Activated T-helper 1 cell treated with anti-CD3 and anti-CD28 coated beads, Interleukin-12 subunit alpha, Interleukin-12 subunit beta, Interleukin-2, Interleukin-4 antibody, amounts not matched to agents 30 ng/mL and 10 ng/mL and 1 ng/mL, durations not matched to agents 14 hours and 24 hours and 36 hours (primary cell): Measurements from ENCODE around the gene TM4SF18. TPM values are rescaled to one million over a fixed set of nuclear protein-coding genes. Genes with fewer than 3 reads are reported as not detected.

Source experiments
- DNase-seq: peaks from one replicate; pipeline ENCODE4 v3.0.0; 2021; ENCODE audit warnings: low spot score
- H3K27ac Mint-ChIP-seq: one replicate; pipeline ENCODE4 v1.8.0; 2021; ENCODE audit warnings: mild to moderate bottlenecking, mixed read lengths
- H3K27me3 Mint-ChIP-seq: one replicate; pipeline ENCODE4 v1.8.0; 2022; ENCODE audit warnings: mild to moderate bottlenecking, moderate library complexity, mixed read lengths; ENCODE audit not compliant: insufficient read depth
- H3K36me3 Mint-ChIP-seq: one replicate; pipeline ENCODE4 v1.8.0; 2021; ENCODE audit warnings: low read depth, mixed read lengths
- H3K4me1 Mint-ChIP-seq: one replicate; pipeline ENCODE4 v1.8.0; 2021; ENCODE audit warnings: low read depth, mixed read lengths
- H3K4me3 Mint-ChIP-seq: one replicate; pipeline ENCODE4 v1.8.0; 2021; ENCODE audit warnings: mild to moderate bottlenecking, moderate library complexity, mixed read lengths
- H3K9me3 Mint-ChIP-seq: one replicate; pipeline ENCODE4 v1.8.0; 2021; ENCODE audit warnings: mixed read lengths
- intact Hi-C: fragments of 100-400 bp; cut with micrococcal nuclease; formaldehyde crosslinking; loops from one replicate; pipeline ENCODE4 v1.15.1; 2024
- total RNA-seq: library from RNA; stranded (reverse); gene quantifications from 2 replicates; pipeline ENCODE4 v1.2.3, GENCODE V29; 2022

Gene TM4SF18
- total RNA-seq, 1 donor from 2014 or later, result not detected

DNA sequence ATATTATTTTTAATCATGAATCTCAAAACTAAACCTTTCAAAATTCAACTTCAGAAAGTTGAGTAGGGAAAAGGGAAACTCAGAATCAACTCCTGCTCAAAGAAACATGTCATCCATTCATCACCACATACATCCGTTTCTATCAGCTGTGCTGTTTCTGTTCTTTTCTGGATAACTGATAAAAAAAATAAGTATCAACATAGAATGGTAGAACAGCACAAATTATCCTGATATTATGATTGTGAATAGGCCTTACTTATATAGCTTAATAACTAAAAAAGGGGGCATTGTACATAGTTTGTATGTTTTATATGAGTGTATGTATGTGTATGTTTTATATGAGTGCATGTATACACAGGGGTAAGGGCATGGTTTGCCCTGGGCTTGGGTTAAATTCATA is 41.0 kb upstream of the TM4SF18 start:
- Mint-ChIP-seq H3K36me3 (no peaks in the 10 kb centered on the region), H3K4me1 (peaks cover 6% of the 10 kb centered on the region), H3K4me3 (no peak overlapping the region), H3K27me3 (peaks cover 13% of the 10 kb centered on the region), H3K27ac (no peak overlapping the region), H3K9me3 (no peaks in the 10 kb centered on the region)
- no peak for DNase-seq
- intact Hi-C loops, result no loop called here

DNA sequence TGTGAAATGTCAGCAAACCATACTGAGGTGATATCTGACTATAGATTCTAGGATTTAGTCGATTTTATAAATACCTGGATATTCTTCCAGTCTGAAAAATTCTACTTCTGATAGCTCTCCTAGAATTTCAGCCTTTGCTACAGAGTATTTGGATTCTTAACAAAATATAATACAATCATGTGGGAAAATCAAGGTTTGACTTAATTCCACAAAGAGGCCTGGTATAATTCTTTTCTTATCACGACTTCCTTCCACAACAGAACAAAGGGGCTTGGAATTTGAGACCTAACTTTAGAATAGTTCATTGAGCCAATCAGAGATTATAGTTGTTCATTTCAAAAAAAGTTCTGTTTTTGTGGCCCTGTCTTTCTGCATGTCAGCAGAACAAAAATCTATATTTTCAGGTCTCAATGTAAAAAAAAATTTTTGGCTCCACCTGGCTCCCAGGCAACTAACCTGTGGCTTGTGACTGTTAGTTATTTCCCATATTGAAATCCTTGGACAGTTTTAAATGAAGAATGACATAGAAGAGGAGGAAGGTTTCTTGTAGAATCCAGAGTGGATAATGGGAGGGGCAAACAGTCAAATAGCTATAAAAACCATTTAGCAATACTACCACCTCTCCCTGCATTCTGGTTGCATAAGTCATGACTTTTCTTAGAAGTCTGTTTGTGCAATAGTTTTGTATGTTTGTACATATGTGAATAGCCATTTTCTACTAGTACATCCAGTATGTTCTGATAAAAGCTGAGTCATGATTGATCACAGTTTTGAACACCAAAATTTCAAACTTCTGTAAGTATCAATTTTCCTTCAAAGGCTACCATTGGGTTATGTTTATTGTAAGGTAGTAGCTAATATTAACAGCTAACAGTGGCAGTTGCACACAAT is 40.0 kb upstream of the TM4SF18 start:
- intact Hi-C loops, result no loop called here
- Mint-ChIP-seq H3K4me1 (peaks cover 6% of the 10 kb centered on the region), H3K9me3 (no peaks in the 10 kb centered on the region)

DNA sequence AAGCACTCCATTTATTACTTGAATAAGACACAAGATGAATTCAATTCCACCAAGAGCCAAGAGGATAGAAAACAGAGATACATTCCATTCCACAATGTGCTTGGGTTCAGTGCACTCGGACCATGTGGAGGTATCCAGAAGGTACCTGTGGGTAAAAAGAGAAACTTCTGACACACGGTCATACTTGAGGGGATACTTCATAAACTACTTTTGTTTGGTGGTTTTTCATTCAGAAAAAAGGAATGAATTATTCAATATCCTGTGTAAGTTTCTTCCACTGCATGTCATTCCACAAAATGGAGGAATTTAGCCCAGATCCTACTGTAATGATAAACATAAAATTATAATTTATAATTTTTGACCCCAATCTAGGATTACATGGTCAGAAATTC is 38.3 kb upstream of the TM4SF18 start:
- no peaks in the 10 kb centered on the region for H3K9me3 Mint-ChIP-seq
- H3K36me3 Mint-ChIP-seq, result no peaks in the 10 kb centered on the region
- intact Hi-C loops, result no loop called here
- H3K27ac Mint-ChIP-seq, result no peak overlapping the region
- H3K4me3 Mint-ChIP-seq, result no peak overlapping the region
- H3K4me1 Mint-ChIP-seq, result peaks cover 6% of the 10 kb centered on the region
- no peak for DNase-seq
- peaks cover 13% of the 10 kb centered on the region for H3K27me3 Mint-ChIP-seq

More for the DNA sequence above, 40.0 kb upstream of the TM4SF18 start:
- Mint-ChIP-seq H3K27ac (no peak overlapping the region), H3K4me3 (no peak overlapping the region), H3K36me3 (no peaks in the 10 kb centered on the region), H3K27me3 (peaks cover 13% of the 10 kb centered on the region)
- DNase-seq, result no peak

DNA sequence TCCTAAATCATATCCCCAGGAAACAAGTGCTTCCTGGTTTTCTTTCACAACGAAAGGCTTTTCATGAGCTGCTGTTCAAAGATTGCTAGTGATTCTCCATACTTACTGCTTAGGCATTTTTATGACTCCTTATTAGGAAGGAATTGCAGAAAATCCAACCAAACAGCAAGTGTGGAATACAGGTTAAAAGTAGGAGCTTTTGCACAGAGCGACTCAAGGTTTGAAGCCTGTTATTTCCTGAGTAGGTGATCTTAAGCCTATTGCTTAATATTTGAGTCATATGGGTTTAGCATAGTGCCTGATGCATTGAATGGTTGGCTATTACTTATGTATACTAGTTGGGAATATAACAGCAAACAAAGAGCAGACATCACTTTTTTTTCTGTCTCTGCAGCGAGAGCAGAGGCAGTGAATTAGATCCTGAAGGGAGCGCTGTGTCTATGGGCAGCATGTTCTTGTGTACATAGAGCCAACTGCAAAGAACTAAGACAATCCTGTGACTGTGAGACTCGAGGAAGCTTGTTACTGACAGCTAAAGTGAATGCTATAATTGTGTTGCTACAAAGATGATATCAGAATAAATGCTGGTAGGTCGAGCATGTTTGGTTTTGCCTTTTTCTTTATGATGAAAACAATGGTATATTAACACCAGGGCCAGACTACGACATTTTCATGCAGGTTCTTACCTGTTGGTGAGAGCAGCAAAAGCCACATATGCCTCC is 37.7 kb upstream of the TM4SF18 start:
- no peak for DNase-seq
- intact Hi-C loops, result no loop called here
- Mint-ChIP-seq H3K4me1 (peaks cover 9% of the 10 kb centered on the region), H3K27ac (no peak overlapping the region), H3K36me3 (no peaks in the 10 kb centered on the region), H3K27me3 (peaks cover 13% of the 10 kb centered on the region), H3K4me3 (no peak overlapping the region), H3K9me3 (no peaks in the 10 kb centered on the region)

DNA sequence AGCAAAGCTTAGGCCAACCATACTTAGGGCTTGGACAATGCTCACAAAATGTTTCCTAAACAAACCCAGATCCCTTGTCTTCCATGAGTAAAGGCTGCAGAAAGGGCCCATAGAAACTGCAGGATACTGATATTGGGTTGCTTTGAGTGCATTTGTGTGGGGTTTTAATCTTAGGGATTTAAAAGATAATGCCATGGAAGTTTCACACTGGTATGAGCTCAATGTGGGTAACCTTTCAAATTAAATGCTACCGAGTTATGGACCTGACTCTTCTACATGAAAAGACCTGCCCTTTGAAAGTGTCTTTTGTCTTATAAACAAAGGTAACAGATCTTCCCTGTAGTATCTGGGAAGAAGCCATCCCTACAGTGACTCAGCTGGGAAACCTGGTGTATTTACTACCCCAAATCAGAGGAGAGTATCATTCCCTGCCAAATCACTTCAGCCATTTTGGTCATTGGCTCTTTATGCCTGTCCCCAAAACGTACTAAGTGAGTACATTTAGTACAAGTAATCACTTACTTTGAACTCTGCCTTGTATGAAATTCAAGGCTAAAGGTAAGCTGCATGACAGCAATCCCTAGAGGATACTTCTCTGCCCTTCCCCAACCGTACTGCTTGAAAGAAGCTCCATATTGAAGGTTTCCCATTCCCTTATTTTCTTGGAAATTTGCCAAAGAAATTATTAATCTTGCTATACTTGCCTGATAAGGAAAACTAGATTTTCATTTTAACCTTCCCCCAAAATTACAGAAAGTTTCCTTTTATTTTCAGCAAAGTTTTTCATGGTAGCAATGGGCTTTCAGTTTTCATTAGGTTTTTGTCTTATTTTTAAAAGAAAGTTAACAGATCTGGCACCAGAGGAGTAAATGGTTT is 36.8 kb upstream of the TM4SF18 start:
- peaks cover 9% of the 10 kb centered on the region for H3K4me1 Mint-ChIP-seq
- H3K4me3 Mint-ChIP-seq, result no peak overlapping the region
- H3K9me3 Mint-ChIP-seq, result no peaks in the 10 kb centered on the region
- no peak overlapping the region for H3K27ac Mint-ChIP-seq
- H3K36me3 Mint-ChIP-seq, result no peaks in the 10 kb centered on the region
- DNase-seq, result no peak
- H3K27me3 Mint-ChIP-seq, result peaks cover 13% of the 10 kb centered on the region
- intact Hi-C loops, result no loop called here

DNA sequence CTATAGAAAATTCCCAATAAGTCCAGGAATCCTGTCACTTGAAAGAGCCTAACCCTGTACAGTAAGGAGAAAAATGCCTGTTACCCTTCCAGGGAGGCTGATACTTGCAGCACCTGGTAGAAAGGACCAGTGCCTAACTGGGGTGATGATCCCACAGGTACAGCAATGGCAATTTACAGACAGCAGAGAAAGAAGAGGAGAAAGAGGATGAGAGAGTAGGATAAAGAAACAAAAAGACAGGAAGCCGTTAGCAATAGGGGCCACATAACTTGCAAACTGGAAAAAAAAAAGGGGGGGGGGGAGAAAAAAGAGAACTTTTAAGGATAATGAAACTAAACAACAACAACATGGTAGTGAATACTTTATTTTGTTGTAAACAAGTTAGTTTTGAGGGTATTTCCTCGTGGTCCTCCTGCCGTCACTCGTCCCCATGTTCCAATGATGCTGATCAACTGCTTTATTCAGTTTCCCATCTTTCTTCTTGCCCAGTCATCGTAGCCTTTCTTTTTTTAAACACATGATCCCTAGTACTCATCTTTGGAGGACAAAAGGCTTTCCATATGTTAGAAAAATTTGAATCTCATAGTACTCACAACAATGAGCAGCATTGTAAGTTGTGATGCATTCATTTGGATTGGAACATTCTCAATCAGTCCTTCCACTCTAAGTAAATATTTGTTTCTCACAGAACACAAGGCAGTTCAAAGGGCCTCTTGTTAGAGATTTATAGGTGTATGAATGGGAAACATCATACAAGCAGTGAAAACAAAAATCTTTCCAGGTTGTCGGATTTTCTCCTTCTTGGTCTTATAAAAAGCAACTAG is 35.5 kb upstream of the TM4SF18 start:
- Mint-ChIP-seq H3K27ac (no peak overlapping the region), H3K9me3 (no peaks in the 10 kb centered on the region), H3K4me1 (peaks cover 9% of the 10 kb centered on the region), H3K27me3 (peaks cover 13% of the 10 kb centered on the region), H3K36me3 (no peaks in the 10 kb centered on the region), H3K4me3 (no peak overlapping the region)
- DNase-seq, result no peak
- intact Hi-C loops, result no loop called here

DNA sequence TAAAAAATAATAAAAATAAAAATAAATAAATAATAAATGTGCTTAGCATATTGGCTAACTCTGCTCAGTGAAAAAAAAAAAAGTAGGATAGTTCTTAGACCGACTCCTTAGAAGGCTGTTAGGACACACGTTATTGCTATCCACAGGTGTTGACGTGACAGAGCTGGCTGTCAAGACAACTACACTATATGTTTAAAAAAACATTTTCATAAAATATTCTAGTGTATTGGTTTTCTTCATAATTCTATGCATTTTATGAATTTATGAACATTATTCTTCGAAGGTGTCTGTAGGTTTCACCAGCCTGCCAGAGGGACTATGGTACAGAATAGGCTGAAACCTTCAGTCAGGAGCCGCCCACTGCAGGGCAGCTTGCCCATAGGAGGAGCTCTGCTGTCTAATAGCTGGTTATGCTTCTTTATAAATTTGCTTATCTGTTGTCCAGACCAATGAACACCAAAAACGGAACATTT is 34.8 kb upstream of the TM4SF18 start:
- Mint-ChIP-seq H3K27me3 (peaks cover 13% of the 10 kb centered on the region), H3K36me3 (no peaks in the 10 kb centered on the region), H3K4me3 (no peak overlapping the region), H3K9me3 (no peaks in the 10 kb centered on the region), H3K27ac (no peak overlapping the region), H3K4me1 (peaks cover 9% of the 10 kb centered on the region)
- no peak for DNase-seq
- intact Hi-C loops, result no loop called here

DNA sequence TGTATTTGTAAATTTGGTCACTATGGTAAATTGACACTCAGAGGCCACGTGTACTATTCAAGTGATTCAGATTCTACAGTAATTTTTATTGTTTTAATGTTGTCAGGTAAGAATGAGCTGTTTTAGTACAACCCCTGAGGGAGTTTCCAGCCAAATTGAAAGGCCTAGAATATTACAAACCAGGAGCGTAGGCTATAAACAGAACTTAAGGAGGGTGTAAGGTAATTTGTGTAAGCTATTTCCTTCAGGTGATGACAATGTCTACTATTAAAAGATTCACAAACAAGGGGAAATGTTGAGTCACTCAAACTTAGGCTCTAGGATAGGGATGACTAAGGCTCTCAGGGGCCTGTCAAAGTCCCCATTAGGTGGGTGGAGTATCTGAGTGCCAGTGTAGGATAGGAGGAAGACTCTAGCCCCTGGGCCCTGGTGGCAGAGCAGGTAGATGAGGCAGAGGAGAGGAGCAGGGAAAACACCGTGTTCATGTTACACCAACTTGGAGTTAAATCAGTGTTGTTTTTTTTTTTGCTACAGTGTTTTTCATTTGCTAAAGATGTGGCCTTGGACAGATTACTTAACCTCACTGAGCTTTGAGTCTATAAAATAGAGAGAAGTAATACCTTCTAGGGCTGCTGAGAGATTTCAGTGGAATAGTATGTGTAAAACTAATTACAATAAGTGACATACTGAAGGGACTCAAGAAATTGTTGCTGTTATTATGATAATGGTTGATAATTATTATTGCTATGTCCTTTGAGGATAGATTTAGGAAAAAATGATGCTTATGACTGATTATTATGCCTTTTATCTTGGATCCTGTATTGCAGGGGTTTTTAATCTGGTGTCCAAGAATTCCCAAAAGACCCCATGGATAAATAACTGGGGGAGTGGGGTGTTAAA is 33.8 kb upstream of the TM4SF18 start:
- H3K4me3 Mint-ChIP-seq, result no peak overlapping the region
- no peak for DNase-seq
- peaks cover 9% of the 10 kb centered on the region for H3K4me1 Mint-ChIP-seq
- peaks cover 8% of the 10 kb centered on the region for H3K27me3 Mint-ChIP-seq
- peak overlapping the region; percentile 59 for H3K27ac Mint-ChIP-seq
- no peaks in the 10 kb centered on the region for H3K36me3 Mint-ChIP-seq
- H3K9me3 Mint-ChIP-seq, result no peaks in the 10 kb centered on the region
- intact Hi-C loops, result no loop called here

DNA sequence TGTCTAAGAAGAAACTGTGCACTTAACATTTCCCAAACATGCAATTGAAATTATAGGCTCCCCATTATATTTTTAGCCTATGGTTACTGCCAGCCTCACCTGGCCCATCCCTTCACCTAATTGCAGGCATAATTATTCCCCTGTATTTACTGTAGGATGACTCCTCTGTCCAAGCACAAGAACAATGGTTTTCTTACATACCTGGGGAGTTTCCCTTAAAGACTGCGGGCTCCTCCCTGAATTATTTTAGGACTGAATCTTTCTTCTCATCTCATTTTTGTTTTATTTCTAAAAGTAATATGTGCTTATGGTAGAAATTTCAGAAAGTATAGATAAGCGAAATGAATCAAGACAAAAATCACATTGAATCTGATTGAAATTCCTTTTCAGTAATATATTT is 32.6 kb upstream of the TM4SF18 start:
- Mint-ChIP-seq H3K27ac (no peak overlapping the region), H3K4me3 (no peak overlapping the region), H3K4me1 (peaks cover 9% of the 10 kb centered on the region), H3K9me3 (no peaks in the 10 kb centered on the region), H3K36me3 (no peaks in the 10 kb centered on the region), H3K27me3 (peaks cover 8% of the 10 kb centered on the region)
- DNase-seq, result no peak
- intact Hi-C loops, result no loop called here

DNA sequence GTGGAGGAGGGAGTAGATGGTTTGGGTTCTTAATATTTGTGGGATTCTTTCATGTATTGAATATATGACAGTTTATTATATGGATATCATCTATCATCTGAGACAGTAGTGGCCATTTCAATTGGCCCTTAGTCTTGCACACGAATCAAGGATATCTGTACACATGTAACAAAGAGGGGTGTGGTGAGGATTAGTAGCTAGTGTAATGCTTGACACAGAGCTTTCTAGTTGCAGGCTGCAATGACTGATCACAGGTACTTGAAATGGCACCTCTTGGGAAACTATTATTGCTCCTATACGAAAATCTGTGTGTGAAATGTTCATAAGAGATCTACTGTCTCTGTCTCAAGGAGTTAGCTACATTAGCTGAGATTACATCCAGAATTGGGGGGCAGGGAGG is 31.2 kb upstream of the TM4SF18 start:
- DNase-seq, result no peak
- Mint-ChIP-seq H3K27me3 (peaks cover 8% of the 10 kb centered on the region), H3K27ac (no peak overlapping the region), H3K36me3 (no peaks in the 10 kb centered on the region), H3K4me3 (no peak overlapping the region), H3K4me1 (peaks cover 9% of the 10 kb centered on the region), H3K9me3 (no peaks in the 10 kb centered on the region)
- intact Hi-C loops, result no loop called here

DNA sequence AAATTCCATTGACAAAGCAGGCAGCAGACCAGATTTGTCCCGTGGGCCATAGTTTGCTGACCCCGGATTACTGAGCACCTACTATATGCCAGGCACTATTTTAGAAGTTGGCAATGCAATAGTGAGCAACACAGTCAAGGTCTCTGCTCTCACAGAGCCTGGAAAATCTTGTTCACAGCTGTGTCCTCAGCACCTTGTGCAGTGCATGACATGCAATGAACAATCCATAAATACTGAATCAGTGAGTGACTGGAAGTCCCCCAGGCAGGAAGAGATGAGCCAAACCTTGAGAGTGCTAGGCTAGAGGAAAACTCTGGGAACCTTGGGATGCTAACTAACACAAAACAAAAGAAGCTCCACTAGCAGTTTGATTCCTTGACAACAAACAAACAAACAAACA is 29.6 kb upstream of the TM4SF18 start:
- Mint-ChIP-seq H3K4me1 (peaks cover 9% of the 10 kb centered on the region), H3K27me3 (peaks cover 15% of the 10 kb centered on the region), H3K36me3 (no peaks in the 10 kb centered on the region), H3K9me3 (no peaks in the 10 kb centered on the region), H3K27ac (no peak overlapping the region), H3K4me3 (no peak overlapping the region)
- intact Hi-C loops, result no loop called here
- no peak for DNase-seq
